GM15510 (cell line): ENCODE measurements around the gene MGAM2.

ENCODE experiments used
- POLR2A ChIP-seq: IDR thresholded peaks from 3 replicates; pipeline ENCODE4 v1.6.1; 2011; ENCODE audit warnings: borderline replicate concordance; ENCODE audit not compliant: insufficient read length; ENCODE audit errors: extremely low read depth

MGAM2 gene

DNA sequence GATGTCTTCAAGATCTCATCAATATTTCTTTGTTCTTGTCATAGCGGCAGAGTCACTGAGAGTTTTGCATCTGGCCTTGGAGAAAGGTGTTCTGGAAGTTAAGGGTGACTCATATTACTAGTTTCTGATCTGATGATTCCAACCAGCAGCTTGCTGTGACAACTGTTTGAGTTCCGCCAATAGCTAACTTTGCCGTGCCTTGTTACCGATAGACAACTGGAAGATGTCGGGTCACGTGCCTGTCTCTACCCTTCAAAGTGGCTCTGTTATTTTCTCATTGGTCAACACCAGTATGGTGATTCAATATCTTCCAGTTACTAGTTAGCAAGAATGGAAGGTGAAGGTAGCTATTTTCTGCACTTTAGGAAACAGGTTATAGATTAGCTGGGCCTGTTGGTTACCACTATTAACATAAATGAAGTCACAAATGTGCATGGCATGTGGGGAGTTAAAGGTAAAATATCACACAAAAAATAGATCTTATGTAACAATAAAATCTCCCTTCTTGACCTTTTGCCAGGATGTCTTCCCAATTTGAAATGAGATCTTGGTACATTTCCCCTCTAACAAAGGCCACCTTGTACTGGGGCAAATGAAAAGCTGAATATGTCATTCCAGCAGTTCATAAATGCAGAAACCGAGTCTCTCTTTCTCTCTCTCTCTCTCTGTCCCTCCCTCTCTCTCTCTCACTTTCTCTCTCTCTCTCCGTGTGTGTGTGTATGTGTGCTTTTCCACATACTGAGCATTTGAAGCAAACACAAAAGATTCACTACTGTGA lies 2.6 kb upstream of the MGAM2 start:
- TF ChIP-seq POLR2A: no peak

DNA sequence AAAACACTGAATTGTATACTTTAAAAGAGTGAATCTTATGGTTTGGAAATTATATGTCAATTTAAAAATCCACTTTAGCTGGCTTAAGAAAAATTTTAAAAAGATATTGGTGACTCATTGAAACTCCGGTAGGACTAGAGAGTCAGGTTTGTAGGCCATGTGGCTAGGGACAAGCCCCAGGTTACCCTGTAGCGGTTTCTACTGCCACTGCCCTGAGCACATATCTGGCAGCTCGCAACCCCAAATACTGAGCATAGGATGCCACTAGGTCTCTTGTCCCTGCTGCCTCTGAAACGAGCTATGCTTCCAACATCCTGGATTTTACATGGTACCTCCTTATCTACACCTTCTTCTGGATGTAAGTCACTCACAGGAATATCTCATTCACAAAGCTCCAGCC lies 1.4 kb upstream of the MGAM2 start:
- TF ChIP-seq POLR2A: no peak

DNA sequence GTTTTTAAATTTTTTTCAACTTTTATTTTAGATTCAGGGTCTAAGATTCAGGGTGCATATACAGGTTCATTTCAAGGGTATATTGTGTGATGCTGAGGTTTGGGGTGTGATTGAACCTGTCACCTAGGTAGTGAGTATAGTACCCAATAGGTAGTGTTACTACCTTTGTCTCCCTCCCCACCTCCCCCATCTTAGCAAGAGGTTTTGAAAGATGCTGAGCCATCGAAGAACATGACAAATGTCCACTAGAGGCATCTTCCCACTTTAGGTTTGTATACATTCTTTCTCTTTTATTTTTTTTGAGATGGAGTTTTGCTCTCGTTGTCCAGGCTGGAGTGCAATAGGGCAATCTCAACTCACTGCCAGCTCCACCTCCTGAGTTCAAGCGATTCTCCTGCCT lies 880 bp upstream of the MGAM2 start:
- no peak for TF ChIP-seq POLR2A

DNA sequence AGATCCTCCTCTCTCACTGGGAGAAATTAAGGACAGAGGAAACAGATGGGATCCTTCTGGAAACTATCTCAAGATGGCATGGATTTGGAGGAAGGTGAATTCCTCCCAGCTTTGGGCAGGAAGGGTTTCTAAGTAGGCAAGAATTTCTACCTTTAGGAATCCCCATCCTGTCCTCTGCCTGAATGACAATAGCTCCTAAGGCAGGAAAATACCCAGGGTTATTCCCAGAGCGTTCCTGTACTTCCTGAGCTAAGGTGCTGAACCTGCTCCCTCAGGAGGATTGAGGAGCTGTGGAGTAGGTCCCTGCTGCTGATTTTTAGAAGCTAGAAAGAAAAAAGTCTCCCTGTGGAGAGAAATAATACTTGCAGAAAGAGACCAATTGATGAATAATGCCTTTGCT lies 568 bp downstream of the MGAM2 start:
- no peak for TF ChIP-seq POLR2A

DNA sequence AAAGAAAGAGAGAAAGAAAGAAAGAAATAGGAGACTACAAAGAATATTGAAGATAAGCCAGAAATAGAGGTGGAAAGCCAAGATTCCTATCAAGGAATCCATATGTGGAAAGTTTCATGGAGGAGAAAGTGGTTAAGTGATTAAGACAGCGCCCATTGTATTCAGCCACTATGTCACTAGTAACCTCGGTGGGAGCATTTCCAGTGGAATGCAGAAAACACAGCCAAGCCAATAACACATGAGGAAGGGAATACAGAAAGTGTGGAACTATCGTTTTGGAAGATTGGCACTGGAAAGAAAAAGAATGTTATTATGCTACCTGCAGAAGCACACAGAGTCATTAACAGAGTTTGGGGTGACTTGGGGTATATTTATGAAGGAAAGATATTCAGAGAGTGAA lies 2.7 kb downstream of the MGAM2 start:
- TF ChIP-seq POLR2A: no peak

DNA sequence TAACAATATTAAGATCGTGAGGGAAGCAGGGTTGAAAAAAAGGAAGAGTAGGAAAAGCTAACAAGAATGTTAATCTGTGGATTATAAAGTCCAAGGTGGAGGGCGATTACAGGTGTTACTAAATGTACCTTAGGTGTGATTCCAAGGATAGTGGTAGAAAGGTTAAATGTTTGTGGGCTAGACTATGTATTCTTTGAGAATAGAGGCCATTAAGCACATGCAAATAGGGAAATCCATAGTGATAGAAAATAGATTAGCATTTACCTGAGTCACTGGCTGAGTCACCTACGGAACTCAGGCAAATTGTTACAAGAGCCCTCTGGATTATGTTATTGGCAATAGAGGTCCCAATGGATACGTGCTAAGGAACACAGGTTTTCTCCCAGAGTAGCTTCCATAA lies 9.0 kb downstream of the MGAM2 start:
- TF ChIP-seq POLR2A: no peak

DNA sequence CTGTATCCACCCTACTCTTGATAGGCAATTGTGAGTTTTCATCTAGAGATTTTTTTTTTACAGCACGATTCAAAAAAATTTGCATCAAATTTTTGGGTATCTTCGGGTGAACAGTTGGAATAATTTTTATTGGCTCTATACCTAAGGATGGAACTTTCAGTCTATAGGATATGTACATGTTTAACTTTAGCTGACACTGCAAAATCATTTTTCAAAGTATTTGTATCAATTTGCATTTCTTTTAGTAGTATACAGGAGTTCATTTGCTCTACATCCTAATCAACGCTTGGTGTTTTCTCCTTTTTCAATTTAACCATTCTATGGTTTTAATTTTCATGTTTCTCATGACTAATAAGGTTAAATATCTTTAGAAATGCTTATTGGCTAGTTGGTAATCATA lies 11.7 kb downstream of the MGAM2 start:
- TF ChIP-seq POLR2A: no peak

DNA sequence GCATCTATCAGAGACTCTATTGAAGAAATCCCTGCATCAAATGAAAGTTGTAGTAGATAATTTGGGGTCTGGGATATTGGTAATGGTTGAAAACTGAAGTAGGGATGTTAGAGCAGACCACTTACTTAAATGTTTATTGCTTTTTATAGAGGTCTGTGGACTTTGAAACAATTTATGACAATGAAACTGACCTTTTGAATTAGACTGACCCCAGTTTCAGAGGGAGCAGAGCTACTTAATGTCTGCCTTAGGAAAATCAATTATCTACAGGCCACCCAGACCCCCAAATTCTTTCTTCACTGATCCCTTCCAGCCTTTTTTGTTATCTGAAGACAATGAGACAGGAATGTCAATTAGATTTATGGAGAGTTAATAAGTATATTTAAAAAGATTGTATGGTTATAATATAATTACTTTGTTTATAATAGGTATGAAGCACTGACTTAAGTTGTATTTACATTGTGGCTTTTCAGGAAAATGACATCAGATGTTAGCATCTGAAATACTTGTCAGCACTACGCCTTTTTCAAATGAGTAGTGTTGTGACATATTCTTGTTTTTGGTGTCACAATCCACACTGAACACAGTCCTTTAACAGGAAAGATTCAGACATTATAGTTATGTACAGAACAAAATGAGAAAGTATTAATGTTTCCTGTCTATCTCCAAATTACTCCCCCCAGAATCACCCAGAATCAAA lies 13.9 kb downstream of the MGAM2 start:
- TF ChIP-seq POLR2A: no peak

DNA sequence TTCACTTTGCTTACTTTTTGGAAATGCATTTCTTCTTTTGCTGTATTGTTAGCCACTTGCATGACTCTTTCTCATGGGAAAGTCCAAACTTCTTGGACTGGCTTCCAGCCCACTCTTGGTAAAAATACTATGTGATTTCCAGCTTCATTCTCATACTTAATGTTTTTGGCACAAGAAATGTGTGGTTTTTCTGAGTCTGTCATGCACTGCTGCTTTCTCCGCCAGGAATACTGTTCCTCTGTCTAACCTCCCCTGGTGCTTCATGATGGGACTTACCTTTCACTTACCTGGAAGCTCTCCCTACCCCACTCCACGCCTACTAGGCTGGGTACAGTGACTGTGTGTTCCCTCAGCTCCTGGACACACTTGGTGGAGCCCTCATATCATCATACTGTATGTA lies 18.7 kb downstream of the MGAM2 start:
- no peak for TF ChIP-seq POLR2A

DNA sequence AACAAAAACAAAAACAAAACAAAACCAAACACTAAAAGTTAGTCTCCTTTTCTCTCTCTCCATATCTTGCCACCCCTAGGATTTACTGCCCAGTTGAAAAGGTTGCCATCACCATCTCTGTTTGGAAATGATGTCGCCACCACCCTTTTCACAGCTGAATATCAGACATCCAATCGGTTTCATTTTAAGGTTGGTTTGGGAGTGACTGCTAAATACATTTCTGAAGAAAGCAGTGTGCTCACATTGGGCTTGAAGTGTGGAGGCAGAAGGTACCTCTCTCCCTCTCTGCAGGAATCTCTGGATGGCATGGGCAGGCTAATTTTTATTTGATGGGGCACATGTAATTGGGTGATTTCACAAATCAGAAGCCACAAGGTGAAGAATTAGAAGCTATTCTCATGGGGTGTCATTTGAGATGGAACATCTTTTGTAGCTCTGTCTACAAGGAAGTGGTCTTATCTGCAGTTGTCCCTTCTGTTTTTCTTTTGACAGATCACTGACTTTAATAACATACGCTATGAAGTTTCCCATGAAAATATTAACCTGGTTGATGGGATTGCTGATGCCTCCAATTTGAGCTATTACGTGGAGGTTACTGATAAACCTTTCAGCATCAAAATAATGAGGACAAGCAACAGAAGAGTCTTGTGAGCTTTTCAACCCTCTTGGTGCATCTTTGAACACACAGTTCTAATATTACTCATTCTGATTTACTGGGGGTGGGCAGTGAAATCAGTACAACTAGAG lies 20.1 kb downstream of the MGAM2 start:
- TF ChIP-seq POLR2A: no peak

DNA sequence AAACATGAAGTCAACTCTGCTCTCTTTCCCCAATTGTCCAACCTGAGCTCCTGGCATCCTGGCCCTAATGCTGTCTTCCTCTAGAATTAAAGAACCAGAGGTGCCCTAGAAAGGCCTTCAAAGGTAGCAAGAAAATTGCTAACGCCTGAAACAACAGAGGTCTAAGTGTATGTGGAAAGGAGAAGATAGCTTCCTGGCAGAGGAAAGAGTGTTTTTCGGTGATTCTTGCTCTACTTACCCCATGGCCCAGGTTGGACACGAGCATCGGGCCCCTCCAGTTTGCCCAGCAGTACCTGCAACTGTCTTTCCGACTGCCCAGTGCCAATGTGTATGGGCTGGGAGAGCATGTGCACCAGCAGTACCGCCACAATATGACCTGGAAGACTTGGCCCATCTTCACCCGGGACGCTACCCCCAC lies 22.2 kb downstream of the MGAM2 start:
- no peak for TF ChIP-seq POLR2A

DNA sequence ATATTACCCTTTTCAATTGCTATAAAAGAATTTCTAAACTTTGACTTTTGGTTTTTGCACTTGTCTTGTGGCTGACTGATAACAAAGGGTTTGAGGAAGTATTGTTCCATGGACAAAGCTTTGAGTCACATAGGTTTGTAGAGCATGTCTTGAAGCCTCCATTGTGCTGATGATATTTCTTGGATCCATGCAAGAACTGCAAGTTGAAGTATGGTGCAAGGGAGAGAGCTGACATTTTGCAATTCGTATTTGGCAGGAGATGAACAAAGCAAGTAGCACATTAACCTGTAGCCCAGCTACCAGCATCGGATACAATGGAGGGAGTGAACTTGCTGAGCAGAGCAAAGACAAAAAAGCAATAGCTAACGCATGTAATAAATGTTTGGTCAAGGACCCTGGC lies 23.4 kb downstream of the MGAM2 start:
- no peak for TF ChIP-seq POLR2A

DNA sequence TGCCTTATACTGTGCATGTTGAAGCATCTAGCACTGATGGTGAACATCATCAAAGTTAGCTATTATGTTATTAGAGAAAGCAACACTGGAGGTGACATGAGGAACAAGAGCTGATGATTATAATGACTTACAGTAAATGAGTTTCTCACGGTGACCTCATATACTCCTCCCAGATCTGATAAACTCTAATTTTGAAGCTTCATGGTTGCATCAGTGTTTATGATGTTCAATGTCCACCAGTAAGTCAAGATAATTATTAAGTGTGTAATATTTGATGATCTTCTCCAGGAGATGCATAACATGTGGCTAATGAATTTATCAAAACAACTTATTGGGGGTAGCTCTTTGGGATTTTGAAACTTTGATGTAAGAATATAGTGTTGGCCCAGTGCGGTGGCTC lies 27.5 kb downstream of the MGAM2 start:
- TF ChIP-seq POLR2A: no peak

DNA sequence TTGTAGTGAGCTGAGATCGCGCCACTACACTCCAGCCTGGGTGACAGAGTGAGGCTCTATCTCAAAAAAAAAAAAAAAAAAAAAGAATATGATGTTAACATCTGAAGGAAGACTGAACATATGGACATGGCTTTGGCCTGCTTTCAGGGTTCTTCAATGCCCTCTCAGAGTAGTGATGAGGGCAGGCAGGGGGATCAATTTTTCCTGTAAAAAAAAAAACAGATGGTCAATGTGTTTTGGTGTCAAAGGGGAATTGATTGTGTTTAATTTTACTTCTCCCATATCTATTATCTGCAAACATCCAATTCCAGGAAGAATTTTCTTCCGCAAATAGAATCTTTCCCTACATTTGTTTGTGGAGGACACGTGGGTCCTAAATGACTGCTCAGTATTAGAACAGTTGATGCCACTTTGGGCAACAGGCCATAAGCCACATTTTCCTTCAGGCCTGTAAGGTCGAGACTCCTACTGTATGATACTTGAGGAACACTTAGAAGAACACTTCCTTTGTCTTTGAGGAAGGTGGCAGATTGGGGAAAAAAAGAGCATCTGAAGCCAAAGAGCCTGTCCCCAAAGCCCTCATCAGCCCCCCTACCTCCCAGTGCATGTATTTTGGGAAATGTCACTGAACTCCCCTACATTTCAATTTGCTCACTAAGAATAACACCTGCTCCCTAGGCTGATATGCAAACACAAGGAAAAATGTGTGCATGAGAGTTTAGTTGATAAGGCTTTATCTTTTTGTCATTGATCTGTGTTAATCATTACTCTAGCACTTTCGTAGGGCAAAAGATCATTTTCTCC lies 28.3 kb downstream of the MGAM2 start:
- no peak for TF ChIP-seq POLR2A

DNA sequence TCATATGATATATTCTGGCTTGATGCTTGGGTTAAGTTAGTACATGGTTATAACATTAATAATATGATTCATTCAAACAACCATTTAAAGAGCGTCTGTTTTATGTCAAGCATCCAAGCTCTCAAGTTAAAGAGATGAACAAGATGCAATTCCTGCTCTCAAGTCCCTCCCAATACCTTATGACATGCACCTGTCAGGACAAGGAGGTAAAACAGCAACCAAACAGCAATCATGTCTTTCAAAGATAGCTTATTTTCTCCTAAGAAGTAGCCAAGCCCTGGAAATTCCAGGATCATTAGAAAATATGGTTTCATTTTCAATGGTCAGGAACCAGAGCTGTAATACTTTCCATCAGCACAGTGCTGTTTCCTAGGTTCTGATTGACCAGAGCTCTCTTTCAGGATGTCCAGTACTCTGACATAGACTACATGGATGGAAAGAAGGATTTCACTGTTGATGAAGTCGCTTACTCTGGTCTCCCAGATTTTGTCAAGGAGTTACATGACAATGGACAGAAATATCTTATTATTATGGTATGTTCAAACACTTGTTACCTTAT lies 29.0 kb downstream of the MGAM2 start:
- TF ChIP-seq POLR2A: no peak

DNA sequence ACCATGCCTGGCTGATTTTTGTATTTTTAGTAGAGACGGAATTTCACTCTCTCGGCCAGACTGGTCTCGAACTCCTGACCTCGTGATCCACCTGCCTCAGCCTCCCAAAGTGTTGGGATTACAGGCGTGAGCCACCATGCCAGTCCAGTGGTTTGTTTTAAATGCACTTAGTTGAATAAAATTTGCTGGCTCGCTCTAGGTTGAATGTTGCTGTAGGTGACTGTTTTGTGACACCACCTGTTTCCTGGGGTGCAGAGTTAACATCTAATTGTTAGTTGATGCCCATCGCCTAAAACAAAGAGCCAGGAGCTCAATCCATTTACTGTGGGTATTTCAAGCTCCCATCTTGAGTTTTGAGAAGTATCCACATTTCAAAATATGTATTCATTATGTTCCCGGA lies 31.2 kb downstream of the MGAM2 start:
- TF ChIP-seq POLR2A: no peak

DNA sequence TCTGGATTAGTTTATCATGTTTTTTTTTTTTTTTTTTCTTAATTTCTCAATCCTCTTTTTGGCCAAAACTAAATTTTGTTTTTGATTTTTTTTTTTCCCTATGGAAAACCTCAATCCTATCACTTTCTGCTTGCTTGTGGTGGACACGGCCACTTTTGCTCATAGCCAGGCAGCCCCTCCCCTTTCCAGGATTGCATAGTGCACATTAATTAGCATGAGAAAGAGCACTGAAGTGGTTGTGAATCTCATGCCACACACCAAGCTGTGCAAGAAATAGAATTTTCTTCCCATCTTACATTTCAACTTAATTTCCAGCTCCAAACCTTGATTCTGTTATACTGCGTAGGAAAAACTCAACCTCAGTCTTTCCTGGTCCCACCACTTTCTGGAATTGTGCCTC lies 34.6 kb downstream of the MGAM2 start:
- TF ChIP-seq POLR2A: no peak
